ENCODE results near the gene SH3D19.
"Not testable (repeated sequence)": the region's sequence is repeated elsewhere in the genome, so short reads cannot be mapped to it uniquely, and the experiment has no call there.

SH3D19 gene

DNA sequence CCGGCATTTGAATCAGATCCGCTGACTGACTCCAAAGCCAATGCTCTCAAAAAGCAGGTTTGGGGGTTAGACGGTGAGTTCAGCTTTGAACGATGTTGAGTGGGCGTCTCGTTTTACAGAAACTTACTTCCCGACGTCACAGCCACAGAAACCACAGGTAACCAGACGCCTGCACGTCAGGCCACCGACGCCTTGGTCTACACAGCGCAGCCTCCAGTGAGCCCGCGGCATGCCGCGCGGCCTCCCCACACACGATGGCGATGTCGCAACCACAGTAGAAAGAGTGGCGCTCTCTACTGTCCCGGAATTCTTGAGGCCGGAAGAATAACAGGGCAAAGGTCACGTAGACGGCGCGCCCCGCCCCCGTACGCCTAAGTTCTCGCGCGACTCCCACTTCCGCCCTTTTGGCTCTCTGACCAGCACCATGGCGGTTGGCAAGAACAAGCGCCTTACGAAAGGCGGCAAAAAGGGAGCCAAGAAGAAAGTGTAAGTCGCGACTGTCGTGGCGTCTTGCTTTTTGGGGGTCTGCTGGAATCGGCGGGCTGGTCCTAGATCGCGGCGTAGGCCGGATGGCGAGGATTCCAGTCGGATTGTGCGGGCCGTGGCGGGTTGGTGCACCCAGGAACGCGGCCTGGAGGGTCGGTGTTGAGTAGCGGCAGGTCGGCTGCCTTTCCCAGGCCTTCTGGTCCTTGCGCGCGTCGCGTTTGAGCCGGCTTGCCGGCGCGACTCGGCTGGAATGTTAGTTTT, 226.0 kb downstream of the SH3D19 start, which contains the start of gene RPS3A:
Gene RPS3A, plus strand, starts transcription at position 400 of the 747 bp plus-strand sequence. Its CDS starts 25 bp downstream, at position 425.
- Mint-ChIP-seq H3K9me3 (no peaks in the 10 kb centered on the region), H3K4me3 (peak within 1 kb of the TSS; percentile 97), H3K36me3 (ENCODE audit: low read depth) (peaks cover 42% of the 10 kb centered on the region), H3K27me3 (ENCODE audit: low read depth) (no peaks in the 10 kb centered on the region), H3K4me1 (ENCODE audit: low read depth) (peaks cover 36% of the 10 kb centered on the region), H3K27ac (peak within 1 kb of the TSS; percentile 98)
- DNase-seq (ENCODE audit: low spot score) = peak; percentile 98

- Mint-ChIP-seq H3K27me3 (ENCODE audit: low read depth) (no peaks in the 10 kb centered on the region), H3K27ac (peak overlapping the region; percentile 98), H3K4me1 (ENCODE audit: low read depth) (peaks cover 36% of the 10 kb centered on the region), H3K9me3 (no peaks in the 10 kb centered on the region), H3K36me3 (ENCODE audit: low read depth) (peaks cover 38% of the 10 kb centered on the region), H3K4me3 (peak overlapping the region; percentile 97)
- no peak for DNase-seq (ENCODE audit: low spot score)
These were observed 226.5 kb downstream of the SH3D19 start for GRCh38 chr4:151098979-151099228.

- no peaks in the 10 kb centered on the region for H3K9me3 Mint-ChIP-seq
- peaks cover 36% of the 10 kb centered on the region for H3K4me1 Mint-ChIP-seq (ENCODE audit: low read depth)
- no peaks in the 10 kb centered on the region for H3K27me3 Mint-ChIP-seq (ENCODE audit: low read depth)
- H3K36me3 Mint-ChIP-seq (ENCODE audit: low read depth) = peaks cover 31% of the 10 kb centered on the region
- peak overlapping the region; percentile 98 for H3K27ac Mint-ChIP-seq
- no peak for DNase-seq (ENCODE audit: low spot score)
- peak overlapping the region; percentile 34 for H3K4me3 Mint-ChIP-seq
These were observed 227.6 kb downstream of the SH3D19 start for GRCh38 chr4:151097759-151098158.

GRCh38 chr4:151095142-151095541, 230.3 kb downstream of the SH3D19 start:
- Mint-ChIP-seq H3K4me3 (no peak overlapping the region), H3K27ac (no peak overlapping the region), H3K27me3 (ENCODE audit: low read depth) (no peaks in the 10 kb centered on the region), H3K4me1 (ENCODE audit: low read depth) (peaks cover 19% of the 10 kb centered on the region), H3K9me3 (no peaks in the 10 kb centered on the region), H3K36me3 (ENCODE audit: low read depth) (peaks cover 6% of the 10 kb centered on the region)
- no peak for DNase-seq (ENCODE audit: low spot score)

DNA sequence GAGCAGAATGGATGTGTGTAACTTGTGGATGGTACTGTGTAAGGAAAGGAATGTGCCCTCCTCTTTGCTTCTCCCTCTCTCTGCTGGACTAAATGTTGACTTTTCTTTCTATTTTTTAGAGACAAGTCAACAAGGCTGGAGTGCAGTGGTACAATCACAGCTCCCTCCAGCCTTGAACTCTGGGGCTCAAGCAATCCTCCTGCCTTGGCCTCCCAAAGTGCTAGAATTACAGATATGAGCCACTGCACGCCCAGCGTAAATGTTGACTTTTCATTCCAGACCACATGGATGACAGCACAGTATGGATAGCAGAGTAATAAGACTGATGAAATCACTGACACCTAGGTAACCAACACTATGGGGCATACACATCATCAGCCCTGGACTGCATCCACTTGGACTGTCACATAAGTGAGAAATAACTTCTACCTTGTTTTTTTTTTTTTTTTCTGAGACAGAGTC, 231.1 kb downstream of the SH3D19 start:
- Mint-ChIP-seq H3K4me3 (no peak overlapping the region), H3K9me3 (no peaks in the 10 kb centered on the region), H3K27ac (no peak overlapping the region), H3K36me3 (ENCODE audit: low read depth) (no peaks in the 10 kb centered on the region), H3K4me1 (ENCODE audit: low read depth) (peaks cover 19% of the 10 kb centered on the region), H3K27me3 (ENCODE audit: low read depth) (no peaks in the 10 kb centered on the region)
- DNase-seq (ENCODE audit: low spot score) = no peak

DNA sequence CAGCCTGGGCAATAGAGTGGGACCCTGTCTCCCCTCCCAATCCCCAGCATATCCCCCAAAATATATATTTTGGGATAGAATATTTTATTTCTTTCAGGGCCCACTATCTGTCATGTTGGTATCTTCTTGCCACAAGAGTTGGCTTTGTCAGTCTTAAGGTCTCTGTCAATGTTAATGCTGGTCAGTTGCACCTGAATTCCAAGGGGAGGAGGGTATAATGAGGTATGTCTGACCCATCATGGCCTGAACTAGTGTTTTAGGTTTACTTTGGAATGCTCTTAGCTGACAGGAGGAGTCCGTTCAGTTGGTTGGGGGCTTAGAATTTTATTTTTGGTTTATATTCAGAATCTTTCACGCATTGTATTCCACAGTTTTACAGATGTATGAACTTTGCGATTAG, 232.2 kb downstream of the SH3D19 start:
- H3K4me3 Mint-ChIP-seq = no peak overlapping the region
- H3K36me3 Mint-ChIP-seq (ENCODE audit: low read depth) = no peaks in the 10 kb centered on the region
- peaks cover 9% of the 10 kb centered on the region for H3K4me1 Mint-ChIP-seq (ENCODE audit: low read depth)
- H3K9me3 Mint-ChIP-seq = no peaks in the 10 kb centered on the region
- DNase-seq (ENCODE audit: low spot score) = no peak
- H3K27me3 Mint-ChIP-seq (ENCODE audit: low read depth) = no peaks in the 10 kb centered on the region
- no peak overlapping the region for H3K27ac Mint-ChIP-seq

- no peaks in the 10 kb centered on the region for H3K27me3 Mint-ChIP-seq (ENCODE audit: low read depth)
- no peaks in the 10 kb centered on the region for H3K36me3 Mint-ChIP-seq (ENCODE audit: low read depth)
- peaks cover 7% of the 10 kb centered on the region for H3K4me1 Mint-ChIP-seq (ENCODE audit: low read depth)
- H3K9me3 Mint-ChIP-seq = no peaks in the 10 kb centered on the region
- no peak overlapping the region for H3K27ac Mint-ChIP-seq
- no peak overlapping the region for H3K4me3 Mint-ChIP-seq
- DNase-seq (ENCODE audit: low spot score) = no peak
These were observed 232.9 kb downstream of the SH3D19 start for GRCh38 chr4:151092488-151092887.

GRCh38 chr4:151091047-151091446, 234.4 kb downstream of the SH3D19 start:
- Mint-ChIP-seq H3K9me3 (no peaks in the 10 kb centered on the region), H3K36me3 (ENCODE audit: low read depth) (no peaks in the 10 kb centered on the region), H3K4me1 (ENCODE audit: low read depth) (peaks cover 6% of the 10 kb centered on the region), H3K27me3 (ENCODE audit: low read depth) (no peaks in the 10 kb centered on the region), H3K27ac (no peak overlapping the region), H3K4me3 (no peak overlapping the region)
- DNase-seq (ENCODE audit: low spot score) = no peak

- no peak for DNase-seq (ENCODE audit: low spot score)
- Mint-ChIP-seq H3K4me1 (ENCODE audit: low read depth) (no peaks in the 10 kb centered on the region), H3K27ac (no peak overlapping the region), H3K36me3 (ENCODE audit: low read depth) (no peaks in the 10 kb centered on the region), H3K4me3 (no peak overlapping the region), H3K27me3 (ENCODE audit: low read depth) (no peaks in the 10 kb centered on the region), H3K9me3 (no peaks in the 10 kb centered on the region)
These were observed 237.9 kb downstream of the SH3D19 start for GRCh38 chr4:151087467-151087866.

DNA sequence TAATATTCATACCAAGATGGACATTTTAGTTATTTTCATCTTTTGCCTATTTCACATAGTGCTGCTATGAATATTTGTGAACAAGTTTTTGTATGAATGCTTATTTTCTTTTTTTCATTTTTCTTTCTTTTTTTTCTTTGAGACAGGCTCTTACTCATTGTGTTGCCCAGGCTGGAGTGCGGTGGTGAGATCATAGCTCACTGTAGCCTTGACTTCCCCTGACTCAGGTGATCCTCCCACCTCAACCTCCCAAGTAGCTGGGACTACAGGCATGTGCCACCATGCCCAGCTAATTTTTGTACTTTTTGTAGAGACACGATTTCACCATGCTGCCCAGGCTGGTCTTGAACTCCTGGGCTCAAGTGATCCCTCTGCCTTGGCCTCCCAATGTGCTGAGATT, 247.4 kb downstream of the SH3D19 start:
- not testable (repeated sequence) for H3K4me3 Mint-ChIP-seq; H3K27me3 Mint-ChIP-seq (ENCODE audit: low read depth); H3K36me3 Mint-ChIP-seq (ENCODE audit: low read depth); H3K4me1 Mint-ChIP-seq (ENCODE audit: low read depth); H3K9me3 Mint-ChIP-seq; DNase-seq (ENCODE audit: low spot score); H3K27ac Mint-ChIP-seq

DNA sequence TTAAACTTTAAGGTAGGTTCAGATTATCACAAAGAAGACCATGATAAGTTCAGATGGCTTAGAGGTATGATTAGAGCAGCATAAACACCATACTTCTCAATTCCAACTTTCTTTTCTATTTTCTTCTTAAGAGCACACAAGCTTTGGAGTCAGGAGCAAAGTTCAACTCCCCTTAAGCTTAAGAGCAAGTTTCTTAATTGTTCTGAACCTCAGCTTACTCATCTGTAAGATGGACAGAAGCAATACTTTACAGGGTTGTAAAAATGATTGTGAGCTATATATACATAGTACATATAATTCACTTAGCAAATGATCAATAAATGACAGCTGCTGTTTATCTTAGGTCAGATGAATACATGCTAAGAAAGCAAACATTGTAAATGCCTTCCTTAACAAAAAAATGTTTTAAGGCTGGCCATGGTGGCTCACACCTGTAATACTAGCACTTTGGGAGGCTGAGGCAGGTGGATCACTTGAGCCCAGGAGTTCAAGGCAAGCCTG, 250.9 kb downstream of the SH3D19 start:
- Mint-ChIP-seq H3K9me3 (no peaks in the 10 kb centered on the region), H3K27ac (no peak overlapping the region), H3K4me3 (no peak overlapping the region), H3K27me3 (ENCODE audit: low read depth) (no peaks in the 10 kb centered on the region), H3K4me1 (ENCODE audit: low read depth) (no peaks in the 10 kb centered on the region), H3K36me3 (ENCODE audit: low read depth) (no peaks in the 10 kb centered on the region)
- no peak for DNase-seq (ENCODE audit: low spot score)

All from T-helper 2 cell treated with Interferon-gamma antibody and Interleukin-4, amounts not matched to agents 5 μg/mL and 100 μg/mL, for 36 hours (primary cell).